ENCODE data around the gene LAMA4.

The LAMA4 gene

GRCh38 chr6:112234601-112235000 is 19.8 kb downstream of the LAMA4 start:
- H3K4me1 Mint-ChIP-seq, result no peaks in the 10 kb centered on the region
- H3K27me3 Mint-ChIP-seq, result peaks cover 13% of the 10 kb centered on the region
- H3K9me3 Mint-ChIP-seq, result no peaks in the 10 kb centered on the region
- no peaks in the 10 kb centered on the region for H3K36me3 Mint-ChIP-seq
- no peak overlapping the region for H3K27ac Mint-ChIP-seq
- H3K4me3 Mint-ChIP-seq, result no peak overlapping the region

GRCh38 chr6:112233847-112234246 is 20.5 kb downstream of the LAMA4 start:
- Mint-ChIP-seq H3K4me1 (no peaks in the 10 kb centered on the region), H3K27me3 (peaks cover 15% of the 10 kb centered on the region), H3K4me3 (no peak overlapping the region), H3K9me3 (no peaks in the 10 kb centered on the region), H3K27ac (no peak overlapping the region), H3K36me3 (no peaks in the 10 kb centered on the region)

- Mint-ChIP-seq H3K27ac (no peak overlapping the region), H3K4me1 (no peaks in the 10 kb centered on the region), H3K36me3 (no peaks in the 10 kb centered on the region), H3K9me3 (no peaks in the 10 kb centered on the region), H3K27me3 (peaks cover 15% of the 10 kb centered on the region), H3K4me3 (no peak overlapping the region)
Observed at GRCh38 chr6:112232845-112233256, 21.5 kb downstream of the LAMA4 start.

GRCh38 chr6:112231594-112232060 is 22.7 kb downstream of the LAMA4 start:
- Mint-ChIP-seq H3K4me1 (no peaks in the 10 kb centered on the region), H3K4me3 (no peak overlapping the region), H3K36me3 (no peaks in the 10 kb centered on the region), H3K9me3 (no peaks in the 10 kb centered on the region), H3K27ac (no peak overlapping the region), H3K27me3 (peaks cover 11% of the 10 kb centered on the region)

- Mint-ChIP-seq H3K36me3 (no peaks in the 10 kb centered on the region), H3K9me3 (no peaks in the 10 kb centered on the region), H3K4me3 (no peak overlapping the region), H3K27ac (no peak overlapping the region), H3K27me3 (peaks cover 11% of the 10 kb centered on the region), H3K4me1 (no peaks in the 10 kb centered on the region)
Observed at GRCh38 chr6:112231164-112231563, 23.2 kb downstream of the LAMA4 start.

- H3K4me1 Mint-ChIP-seq, result no peaks in the 10 kb centered on the region
- H3K36me3 Mint-ChIP-seq, result no peaks in the 10 kb centered on the region
- no peak overlapping the region for H3K4me3 Mint-ChIP-seq
- H3K27ac Mint-ChIP-seq, result no peak overlapping the region
- H3K9me3 Mint-ChIP-seq, result no peaks in the 10 kb centered on the region
- H3K27me3 Mint-ChIP-seq, result peaks cover 14% of the 10 kb centered on the region
Observed at GRCh38 chr6:112228480-112229332, 25.7 kb downstream of the LAMA4 start.

- H3K27me3 Mint-ChIP-seq, result peaks cover 15% of the 10 kb centered on the region
- no peaks in the 10 kb centered on the region for H3K36me3 Mint-ChIP-seq
- H3K4me3 Mint-ChIP-seq, result no peak overlapping the region
- no peaks in the 10 kb centered on the region for H3K9me3 Mint-ChIP-seq
- H3K27ac Mint-ChIP-seq, result no peak overlapping the region
- no peaks in the 10 kb centered on the region for H3K4me1 Mint-ChIP-seq
Observed at GRCh38 chr6:112227992-112228391, 26.4 kb downstream of the LAMA4 start.

- no peaks in the 10 kb centered on the region for H3K4me1 Mint-ChIP-seq
- H3K9me3 Mint-ChIP-seq, result no peaks in the 10 kb centered on the region
- H3K36me3 Mint-ChIP-seq, result no peaks in the 10 kb centered on the region
- H3K27ac Mint-ChIP-seq, result no peak overlapping the region
- H3K4me3 Mint-ChIP-seq, result no peak overlapping the region
- peaks cover 17% of the 10 kb centered on the region for H3K27me3 Mint-ChIP-seq
Observed at GRCh38 chr6:112227411-112227810, 27.0 kb downstream of the LAMA4 start.

- no peaks in the 10 kb centered on the region for H3K36me3 Mint-ChIP-seq
Observed at GRCh38 chr6:112225691-112226090, 28.7 kb downstream of the LAMA4 start.

GRCh38 chr6:112224088-112224487 is 30.3 kb downstream of the LAMA4 start:
- no peaks in the 10 kb centered on the region for H3K9me3 Mint-ChIP-seq
- H3K27ac Mint-ChIP-seq, result no peak overlapping the region
- no peak overlapping the region for H3K4me3 Mint-ChIP-seq
- no peaks in the 10 kb centered on the region for H3K36me3 Mint-ChIP-seq
- H3K4me1 Mint-ChIP-seq, result no peaks in the 10 kb centered on the region
- H3K27me3 Mint-ChIP-seq, result peaks cover 18% of the 10 kb centered on the region

More at GRCh38 chr6:112225691-112226090, 28.7 kb downstream of the LAMA4 start:
- no peak overlapping the region for H3K27ac Mint-ChIP-seq
- no peak overlapping the region for H3K4me3 Mint-ChIP-seq
- H3K27me3 Mint-ChIP-seq, result peaks cover 20% of the 10 kb centered on the region
- H3K4me1 Mint-ChIP-seq, result no peaks in the 10 kb centered on the region
- H3K9me3 Mint-ChIP-seq, result no peaks in the 10 kb centered on the region

GRCh38 chr6:112223070-112223861 is 31.1 kb downstream of the LAMA4 start:
- H3K9me3 Mint-ChIP-seq, result no peaks in the 10 kb centered on the region
- H3K36me3 Mint-ChIP-seq, result no peaks in the 10 kb centered on the region
- peaks cover 23% of the 10 kb centered on the region for H3K27me3 Mint-ChIP-seq
- H3K4me1 Mint-ChIP-seq, result no peaks in the 10 kb centered on the region
- no peak overlapping the region for H3K4me3 Mint-ChIP-seq
- no peak overlapping the region for H3K27ac Mint-ChIP-seq

- Mint-ChIP-seq H3K4me1 (no peaks in the 10 kb centered on the region), H3K4me3 (no peak overlapping the region), H3K36me3 (no peaks in the 10 kb centered on the region), H3K27me3 (peaks cover 21% of the 10 kb centered on the region), H3K9me3 (no peaks in the 10 kb centered on the region), H3K27ac (no peak overlapping the region)
Observed at GRCh38 chr6:112221981-112222852, 32.1 kb downstream of the LAMA4 start.

GRCh38 chr6:112221561-112221960 is 32.8 kb downstream of the LAMA4 start:
- H3K4me1 Mint-ChIP-seq, result no peaks in the 10 kb centered on the region
- H3K27me3 Mint-ChIP-seq, result peaks cover 21% of the 10 kb centered on the region
- H3K27ac Mint-ChIP-seq, result no peak overlapping the region
- no peaks in the 10 kb centered on the region for H3K36me3 Mint-ChIP-seq
- no peaks in the 10 kb centered on the region for H3K9me3 Mint-ChIP-seq
- no peak overlapping the region for H3K4me3 Mint-ChIP-seq

- H3K36me3 Mint-ChIP-seq, result no peaks in the 10 kb centered on the region
- H3K27me3 Mint-ChIP-seq, result peaks cover 14% of the 10 kb centered on the region
- H3K27ac Mint-ChIP-seq, result no peak overlapping the region
- H3K4me3 Mint-ChIP-seq, result no peak overlapping the region
- H3K4me1 Mint-ChIP-seq, result no peaks in the 10 kb centered on the region
- H3K9me3 Mint-ChIP-seq, result no peaks in the 10 kb centered on the region
Observed at GRCh38 chr6:112218563-112218962, 35.8 kb downstream of the LAMA4 start.

All from activated naive CD4-positive, alpha-beta T cell treated with anti-CD3 and anti-CD28 coated beads, Interleukin-2, amount 50 U/mL, for 24 hours (primary cell).